B cell (primary cell): ENCODE results near the gene MARCHF10.

Experiments used
- EZH2 ChIP-seq: IDR thresholded peaks from 2 replicates; pipeline ENCODE4 v1.6.1; 2012; ENCODE audit warnings: borderline replicate concordance, low read depth, mild to moderate bottlenecking, moderate library complexity, low read length; ENCODE audit not compliant: insufficient read depth, poor library complexity, severe bottlenecking
- TF ChIP-seq, protein P1 (sequence below): fragments of 200-600 bp; IDR thresholded peaks from one replicate; pipeline ENCODE4 v1.8.0; 2022; ENCODE audit warnings: antibody characterized with exemption, mild to moderate bottlenecking

DNA sequence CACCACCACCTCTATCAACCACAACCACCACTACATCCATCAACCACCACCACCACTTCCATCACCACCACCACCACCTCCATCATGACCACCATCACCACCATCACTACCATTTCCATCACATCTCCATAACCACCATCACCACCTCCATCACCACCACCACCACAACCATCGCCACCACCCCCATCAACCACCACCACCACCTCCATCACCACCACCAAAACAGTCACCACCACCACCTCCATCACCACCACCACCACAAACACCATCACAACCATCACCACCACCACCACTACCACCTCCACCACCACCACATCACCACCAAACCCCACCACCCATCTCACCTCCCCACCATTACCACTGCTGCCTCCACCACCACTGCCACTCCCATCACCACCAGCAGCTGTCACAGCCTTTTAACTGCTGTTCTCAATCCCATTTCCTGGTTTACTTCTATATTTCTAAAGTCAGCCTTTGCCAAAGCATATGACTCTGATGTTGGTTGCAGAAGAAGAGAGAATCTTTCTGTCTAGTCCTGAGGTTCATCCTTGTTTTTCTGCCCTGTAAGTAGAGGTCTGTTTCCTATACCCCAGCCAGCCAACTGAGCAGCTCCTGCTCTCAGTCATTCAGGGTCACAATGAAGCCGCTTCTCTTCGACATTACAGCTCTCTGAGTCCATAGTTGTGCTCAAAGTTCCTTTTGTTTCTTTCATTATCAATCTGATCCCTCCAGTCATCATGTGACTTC lies 14.0 kb downstream of the MARCHF10 start:
- TF ChIP-seq, protein P1, sequence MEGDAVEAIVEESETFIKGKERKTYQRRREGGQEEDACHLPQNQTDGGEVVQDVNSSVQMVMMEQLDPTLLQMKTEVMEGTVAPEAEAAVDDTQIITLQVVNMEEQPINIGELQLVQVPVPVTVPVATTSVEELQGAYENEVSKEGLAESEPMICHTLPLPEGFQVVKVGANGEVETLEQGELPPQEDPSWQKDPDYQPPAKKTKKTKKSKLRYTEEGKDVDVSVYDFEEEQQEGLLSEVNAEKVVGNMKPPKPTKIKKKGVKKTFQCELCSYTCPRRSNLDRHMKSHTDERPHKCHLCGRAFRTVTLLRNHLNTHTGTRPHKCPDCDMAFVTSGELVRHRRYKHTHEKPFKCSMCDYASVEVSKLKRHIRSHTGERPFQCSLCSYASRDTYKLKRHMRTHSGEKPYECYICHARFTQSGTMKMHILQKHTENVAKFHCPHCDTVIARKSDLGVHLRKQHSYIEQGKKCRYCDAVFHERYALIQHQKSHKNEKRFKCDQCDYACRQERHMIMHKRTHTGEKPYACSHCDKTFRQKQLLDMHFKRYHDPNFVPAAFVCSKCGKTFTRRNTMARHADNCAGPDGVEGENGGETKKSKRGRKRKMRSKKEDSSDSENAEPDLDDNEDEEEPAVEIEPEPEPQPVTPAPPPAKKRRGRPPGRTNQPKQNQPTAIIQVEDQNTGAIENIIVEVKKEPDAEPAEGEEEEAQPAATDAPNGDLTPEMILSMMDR: no peak
- no peak for TF ChIP-seq EZH2
